NCI-H446 (cell line): Measurements from ENCODE around the gene YIF1A.

ENCODE experiments used
- DNase-seq, 2 experiments: peaks; one replicate each; lab custom pipeline; 2025; lab: John Stamatoyannopoulos, UW

The YIF1A gene

DNA sequence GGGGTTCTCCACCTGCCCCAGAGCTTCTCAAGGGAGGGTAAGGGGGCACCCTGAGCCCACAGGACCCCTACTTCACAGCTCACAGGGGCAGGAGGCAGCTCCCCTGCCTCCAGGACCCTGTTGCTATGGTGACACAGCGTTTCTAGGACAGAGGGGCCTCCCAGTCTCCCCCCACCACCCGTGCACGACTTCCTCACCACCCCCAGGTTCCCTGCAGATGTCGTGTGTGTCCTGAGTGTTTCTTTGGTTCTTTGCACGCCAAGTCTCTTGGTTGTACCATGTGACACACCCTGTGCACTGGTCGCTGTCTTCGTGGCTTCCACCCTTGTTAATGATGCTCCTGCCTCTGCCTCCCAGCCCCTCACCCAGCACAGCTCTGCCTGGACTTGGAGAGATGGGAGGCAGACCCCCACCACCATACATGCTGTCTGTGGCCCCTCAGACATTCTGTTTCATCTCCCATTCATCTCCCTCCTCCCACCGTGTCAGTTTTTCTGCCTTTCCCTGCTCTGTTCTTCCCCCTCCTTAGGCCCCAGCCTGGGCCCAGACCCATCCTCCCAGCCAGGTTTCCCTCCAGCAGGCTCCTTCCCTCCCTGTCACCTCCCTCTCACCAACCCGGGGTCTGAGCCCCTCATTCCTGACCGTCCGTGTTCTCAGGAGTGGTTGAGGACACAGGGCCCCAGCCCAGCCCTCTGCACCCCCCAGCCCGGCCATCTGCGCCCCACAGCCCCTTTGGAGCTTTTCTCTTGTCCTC is 45.0 kb downstream of the YIF1A start:
- DNase-seq, result no peak

DNA sequence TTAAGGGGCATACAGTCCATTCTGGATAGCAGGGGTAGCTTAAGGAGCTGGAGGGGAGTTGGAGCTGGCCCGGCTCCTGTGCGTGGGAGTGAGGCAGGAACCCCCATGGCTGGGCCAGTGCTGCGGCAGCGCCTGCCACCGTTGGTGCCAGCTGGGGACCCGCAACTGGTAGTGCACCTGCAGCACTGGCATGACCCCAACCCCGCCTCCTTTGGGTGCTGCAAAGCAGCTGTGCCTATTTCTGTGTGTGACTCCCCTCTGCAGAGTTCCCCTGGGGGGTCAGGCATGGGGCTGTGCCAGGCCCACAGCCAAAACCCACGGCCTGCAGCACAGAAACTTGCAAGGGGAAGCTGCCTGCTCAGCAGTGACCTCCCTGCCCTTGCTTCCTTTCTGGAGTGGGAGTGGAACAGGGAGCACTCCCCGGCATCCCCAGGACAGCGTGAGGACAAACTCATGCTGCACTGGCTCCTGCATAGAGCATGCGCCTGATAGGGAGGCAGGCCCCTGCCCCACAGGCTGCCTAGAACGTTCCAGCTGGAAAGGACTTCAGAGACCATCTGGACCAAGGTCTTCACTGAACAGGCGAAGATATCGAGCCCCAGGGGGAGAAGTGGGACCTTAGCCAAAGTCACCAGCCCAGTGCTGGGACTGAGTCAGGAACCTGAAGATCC is 46.7 kb downstream of the YIF1A start:
- peak in 1 of 2 experiments; percentile 56 for DNase-seq

DNA sequence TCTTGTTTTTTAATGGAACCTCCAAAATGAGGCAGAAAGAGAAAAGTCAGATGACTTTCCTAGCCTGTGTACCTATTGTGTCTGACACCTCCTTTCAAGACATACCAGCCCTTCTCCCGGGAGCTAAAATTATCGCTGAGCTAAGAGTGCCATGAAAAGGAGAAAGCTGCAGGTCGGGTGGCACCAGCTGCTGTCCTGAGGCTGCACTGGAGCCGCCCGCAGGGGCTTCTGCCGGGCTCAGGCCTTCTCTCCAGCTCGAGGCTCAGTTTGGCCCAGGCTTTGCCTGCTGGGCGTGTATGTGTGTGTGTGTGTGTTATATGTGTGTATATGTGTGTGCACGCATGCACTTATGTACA is 48.2 kb downstream of the YIF1A start:
- DNase-seq, result no peak

DNA sequence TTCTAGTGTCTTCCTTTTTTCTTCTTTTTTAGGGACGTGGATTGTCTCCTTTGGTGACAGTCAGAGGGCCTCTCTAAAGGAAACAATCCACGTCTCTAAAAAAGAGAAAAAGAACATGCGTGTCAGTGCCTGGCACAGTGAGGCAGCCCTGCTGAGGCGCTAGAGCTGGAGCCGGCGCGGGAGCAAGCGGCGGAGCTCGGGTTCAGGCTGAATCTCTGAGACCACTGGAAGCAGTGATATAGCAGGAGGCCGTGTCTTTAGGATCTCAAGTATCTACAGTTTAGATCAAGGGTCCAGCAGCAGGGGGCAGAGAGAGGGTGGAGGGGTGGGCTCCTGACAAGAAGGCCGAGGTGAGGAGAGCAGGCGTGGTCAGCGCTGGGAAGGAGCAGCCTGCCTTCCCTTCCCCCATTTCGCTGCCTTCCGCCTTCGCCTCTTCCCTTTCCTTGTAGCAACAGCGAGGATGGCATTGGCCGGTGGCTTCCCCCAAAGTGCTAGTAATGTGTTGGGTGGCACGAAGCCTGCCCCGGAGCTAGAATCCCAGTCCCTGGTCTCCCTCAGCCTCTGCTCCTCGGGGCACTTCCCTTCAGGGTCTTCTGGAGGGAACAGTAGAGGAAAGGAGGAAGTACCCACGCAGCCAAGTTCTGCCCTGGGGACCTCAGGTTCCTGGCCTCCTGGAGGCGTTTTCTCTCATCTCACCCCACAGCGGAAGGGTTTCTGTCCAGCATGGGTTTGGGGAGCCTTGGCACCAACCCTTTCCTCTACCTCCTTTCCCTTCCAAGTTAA is 48.8 kb downstream of the YIF1A start:
- DNase-seq, result no peak

DNA sequence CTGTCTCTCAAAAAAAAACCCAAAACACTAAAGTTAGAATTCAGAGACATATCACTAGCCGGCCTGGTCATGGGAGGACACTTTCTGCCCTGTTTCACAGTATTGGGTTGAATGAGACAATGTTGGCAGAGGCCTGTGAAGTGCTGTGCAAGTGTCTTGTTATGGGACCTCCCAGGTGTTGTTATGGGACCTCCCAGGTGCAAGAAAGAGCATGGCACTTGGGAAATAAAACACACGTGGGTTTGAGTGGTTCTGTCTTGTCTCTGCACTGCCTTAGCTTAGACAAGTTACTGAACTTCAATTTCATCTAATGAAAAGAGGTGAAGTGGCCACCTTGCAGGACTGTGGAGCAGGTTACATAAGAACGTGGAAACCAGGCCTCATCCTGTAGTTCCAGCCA is 49.4 kb downstream of the YIF1A start:
- DNase-seq, result no peak

DNA sequence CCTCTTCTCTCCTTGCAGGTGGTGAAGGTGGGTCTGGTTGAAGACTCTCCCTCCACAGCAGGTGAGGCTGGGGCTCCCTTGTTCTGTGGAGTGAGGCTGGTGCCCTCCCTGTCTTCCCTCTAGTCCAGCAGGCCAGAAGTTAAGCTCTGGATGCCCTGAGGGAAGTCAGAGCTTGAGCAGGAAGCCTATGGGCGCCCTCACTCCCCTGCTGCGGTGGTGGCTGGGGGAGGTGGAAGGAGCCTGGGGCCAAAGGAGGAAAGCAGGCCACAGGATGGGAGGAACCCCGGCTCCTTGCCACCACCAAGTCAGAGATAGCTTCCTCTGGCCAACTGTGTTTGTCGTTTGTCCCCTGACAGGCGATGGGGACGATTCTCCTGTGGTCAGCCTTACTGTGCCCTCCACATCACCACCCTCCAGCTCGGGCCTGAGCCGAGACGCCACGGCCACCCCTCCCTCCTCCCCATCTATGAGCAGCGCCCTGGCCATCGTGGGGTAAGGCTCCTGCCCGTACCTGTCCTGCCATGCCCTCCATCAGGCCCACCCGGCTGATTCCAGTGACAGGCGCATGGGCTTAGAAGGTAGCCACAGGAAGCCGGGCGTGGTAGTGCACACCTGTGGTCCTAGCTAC is 50.0 kb downstream of the YIF1A start:
- no peak for DNase-seq

DNA sequence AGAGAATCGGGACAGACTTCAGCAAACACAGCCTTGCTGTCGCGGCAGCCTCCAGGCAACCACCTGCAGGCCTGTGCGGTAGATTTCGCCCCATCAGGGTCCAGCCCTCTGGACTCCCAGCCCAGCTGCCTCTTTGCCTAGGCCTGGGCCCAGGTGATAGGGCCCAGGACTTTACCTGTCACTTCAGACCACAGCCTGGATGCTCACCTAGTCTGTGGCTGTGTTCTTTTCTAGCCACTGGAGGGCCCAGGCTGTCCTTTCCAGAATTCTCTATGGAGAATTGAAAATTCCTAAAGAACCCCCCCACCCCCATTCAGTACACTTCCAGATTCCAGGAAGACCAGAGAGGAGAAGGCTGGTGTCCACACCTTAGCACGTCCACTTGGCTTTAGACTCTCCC is 51.1 kb downstream of the YIF1A start:
- DNase-seq, result no peak

DNA sequence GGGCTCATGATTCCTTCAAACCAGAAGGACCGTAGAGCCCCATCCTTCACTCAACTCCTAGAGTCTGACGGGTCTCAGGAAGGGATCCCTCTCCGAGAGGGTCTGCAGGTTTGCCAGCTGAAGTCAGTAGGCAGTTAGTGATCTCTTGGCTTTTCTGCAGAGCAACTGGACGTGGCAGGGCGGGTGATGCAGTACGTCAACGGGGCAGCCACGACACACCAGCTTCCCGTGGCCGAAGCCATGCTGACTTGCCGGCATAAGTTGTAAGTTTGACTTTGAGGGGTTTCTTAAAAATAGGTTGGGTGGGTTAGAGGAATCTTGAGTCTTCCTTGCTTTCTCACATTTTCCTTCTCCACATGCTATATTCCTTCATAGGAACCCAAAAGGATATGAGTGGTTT is 53.8 kb downstream of the YIF1A start:
- DNase-seq, result no peak
